Peyer's patch (tissue), 4 donors: ENCODE data around the gene FLT3. TPM values are rescaled to one million over a fixed set of nuclear protein-coding genes. Genes with fewer than 3 reads are reported as not detected.

Source experiments
- DNase-seq, 3 donors: peaks; one replicate each; pipeline ENCODE4 v3.0.0-alpha.2; 2017 to 2019
- H3K27ac ChIP-seq, 4 donors: fragments of 200-600 bp; sonication (generic); one replicate each; pipeline ENCODE4 v1.5.1; 2016 to 2019
- H3K27me3 ChIP-seq, 2 donors: fragments of 200-600 bp; sonication (generic); one replicate each; pipeline ENCODE4 v1.5.1; 2019
- H3K36me3 ChIP-seq, 3 donors: fragments of 200-600 bp; sonication (generic); one replicate each; pipeline ENCODE4 v1.5.1; 2016 to 2019
- H3K4me1 ChIP-seq, 4 donors: fragments of 200-600 bp; sonication (generic); one replicate each; pipeline ENCODE4 v1.5.1; 2016 to 2019
- H3K4me3 ChIP-seq, 4 donors: fragments of 200-600 bp; sonication (generic); 1 replicate in 3 of 4; 2 replicates in 1 of 4; pipeline ENCODE4 v1.5.1; 2016 to 2019; ENCODE audit warnings: mild to moderate bottlenecking in 1 of 4
- H3K9me3 ChIP-seq, 4 donors: fragments of 200-600 bp; sonication (generic); one replicate each; pipeline ENCODE4 v1.5.1; 2016 to 2019; ENCODE audit warnings: mild to moderate bottlenecking in 1 of 4
- POLR2A ChIP-seq, 2 donors: fragments of 450-650 bp; IDR thresholded peaks; one replicate each; pipeline ENCODE4 v1.5.1; 2017; ENCODE audit warnings: antibody characterized with exemption in 2 of 2, mild to moderate bottlenecking in 2 of 2, moderate library complexity in 2 of 2
- total RNA-seq, 4 donors: library from RNA; depleted of rRNA; stranded (reverse); fragments of >200 nt; gene quantifications; one replicate each; pipeline ENCODE4 v1.1.0, GENCODE V29; 2016
- TF ChIP-seq, protein P1 (sequence below), 6 experiments: fragments of 450-650 bp in 4 of 6; fragments of 200-600 bp in 2 of 6; sonication (generic) in 1 of 6; IDR thresholded peaks; one replicate each; pipeline ENCODE4 v1.5.1; 2017 to 2019; ENCODE audit warnings: antibody characterized with exemption in 6 of 6, mild to moderate bottlenecking in 3 of 6, moderate library complexity in 1 of 6

The FLT3 gene
- total RNA-seq, 4 donors from 2014 or later = 0.38 to 10.7 (median 0.67) TPM; not detected in 1

DNA sequence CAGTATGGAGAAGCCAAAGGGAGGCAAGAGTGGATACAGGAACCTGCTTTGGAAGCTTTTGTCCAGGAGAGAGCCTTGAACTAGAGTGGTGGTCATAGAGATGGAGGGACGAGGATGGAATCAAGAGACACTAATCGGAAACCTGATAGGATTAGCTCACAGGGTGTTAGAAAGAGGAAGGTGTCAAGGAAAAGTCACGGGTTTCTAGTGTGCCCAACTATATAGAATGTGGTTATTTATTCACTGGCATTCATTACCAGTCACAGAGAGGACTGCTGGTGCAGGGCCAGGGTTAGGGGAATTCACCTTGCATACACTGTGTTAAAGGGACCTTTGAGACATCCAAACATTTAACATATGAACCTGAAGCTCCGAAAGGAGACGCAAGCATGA lies 68.5 kb downstream of the FLT3 start:
- Histone ChIP-seq H3K4me3 (no peak overlapping the region), H3K27me3 (no peaks in the 10 kb centered on the region), H3K36me3 (no peaks in the 10 kb centered on the region), H3K4me1 (no peaks in the 10 kb centered on the region), H3K9me3 (no peaks in the 10 kb centered on the region), H3K27ac (peak overlapping the region in 1 of 4 donors; percentile 56)
- DNase-seq = no peak
- TF ChIP-seq, protein P1, sequence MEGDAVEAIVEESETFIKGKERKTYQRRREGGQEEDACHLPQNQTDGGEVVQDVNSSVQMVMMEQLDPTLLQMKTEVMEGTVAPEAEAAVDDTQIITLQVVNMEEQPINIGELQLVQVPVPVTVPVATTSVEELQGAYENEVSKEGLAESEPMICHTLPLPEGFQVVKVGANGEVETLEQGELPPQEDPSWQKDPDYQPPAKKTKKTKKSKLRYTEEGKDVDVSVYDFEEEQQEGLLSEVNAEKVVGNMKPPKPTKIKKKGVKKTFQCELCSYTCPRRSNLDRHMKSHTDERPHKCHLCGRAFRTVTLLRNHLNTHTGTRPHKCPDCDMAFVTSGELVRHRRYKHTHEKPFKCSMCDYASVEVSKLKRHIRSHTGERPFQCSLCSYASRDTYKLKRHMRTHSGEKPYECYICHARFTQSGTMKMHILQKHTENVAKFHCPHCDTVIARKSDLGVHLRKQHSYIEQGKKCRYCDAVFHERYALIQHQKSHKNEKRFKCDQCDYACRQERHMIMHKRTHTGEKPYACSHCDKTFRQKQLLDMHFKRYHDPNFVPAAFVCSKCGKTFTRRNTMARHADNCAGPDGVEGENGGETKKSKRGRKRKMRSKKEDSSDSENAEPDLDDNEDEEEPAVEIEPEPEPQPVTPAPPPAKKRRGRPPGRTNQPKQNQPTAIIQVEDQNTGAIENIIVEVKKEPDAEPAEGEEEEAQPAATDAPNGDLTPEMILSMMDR (IDR thresholded peaks at IDR 0.05) = no peak
- no peak for TF ChIP-seq POLR2A (IDR thresholded peaks at IDR 0.05)

DNA sequence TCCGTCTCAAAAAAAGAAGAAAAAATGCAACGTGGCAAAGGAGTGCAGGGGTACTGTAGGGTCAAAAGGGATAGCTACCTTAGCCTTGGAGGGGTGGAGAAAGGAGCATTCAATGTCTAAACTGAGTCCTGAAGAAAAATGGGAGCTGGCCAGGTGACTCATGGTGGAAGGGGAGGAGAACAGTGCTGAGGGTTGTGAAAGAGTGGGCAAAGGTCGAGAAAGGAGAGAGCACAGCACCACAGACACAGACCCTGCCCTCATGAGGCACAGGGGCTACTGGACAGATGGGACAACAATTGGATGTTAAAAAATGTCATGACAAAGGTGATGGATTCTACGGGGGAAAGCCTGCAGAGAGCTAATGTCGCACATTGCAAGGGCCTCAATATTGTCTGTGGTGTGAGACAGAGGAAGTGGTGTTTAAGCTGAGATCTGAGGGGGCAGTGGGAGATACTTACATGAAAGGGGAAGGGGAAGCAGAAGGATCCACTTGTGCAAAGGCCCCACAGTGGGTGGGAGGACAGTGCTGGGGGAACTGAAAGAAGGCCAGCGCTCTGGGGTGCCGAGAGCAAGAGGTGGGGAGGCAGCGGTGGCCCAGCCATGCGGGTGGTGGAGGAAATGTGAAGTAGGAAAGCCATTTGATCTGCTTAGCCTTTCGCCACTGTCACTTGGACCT lies 69.0 kb downstream of the FLT3 start:
- peak in 2 of 3 donors; percentile 64 to 66 for DNase-seq
- Histone ChIP-seq H3K27ac (peak overlapping the region in 1 of 4 donors; percentile 56), H3K4me3 (no peak overlapping the region), H3K9me3 (no peaks in the 10 kb centered on the region), H3K36me3 (no peaks in the 10 kb centered on the region), H3K4me1 (no peaks in the 10 kb centered on the region), H3K27me3 (no peaks in the 10 kb centered on the region)
- TF ChIP-seq, protein P1 (IDR thresholded peaks at IDR 0.05) = no peak
- TF ChIP-seq POLR2A (IDR thresholded peaks at IDR 0.05) = no peak

DNA sequence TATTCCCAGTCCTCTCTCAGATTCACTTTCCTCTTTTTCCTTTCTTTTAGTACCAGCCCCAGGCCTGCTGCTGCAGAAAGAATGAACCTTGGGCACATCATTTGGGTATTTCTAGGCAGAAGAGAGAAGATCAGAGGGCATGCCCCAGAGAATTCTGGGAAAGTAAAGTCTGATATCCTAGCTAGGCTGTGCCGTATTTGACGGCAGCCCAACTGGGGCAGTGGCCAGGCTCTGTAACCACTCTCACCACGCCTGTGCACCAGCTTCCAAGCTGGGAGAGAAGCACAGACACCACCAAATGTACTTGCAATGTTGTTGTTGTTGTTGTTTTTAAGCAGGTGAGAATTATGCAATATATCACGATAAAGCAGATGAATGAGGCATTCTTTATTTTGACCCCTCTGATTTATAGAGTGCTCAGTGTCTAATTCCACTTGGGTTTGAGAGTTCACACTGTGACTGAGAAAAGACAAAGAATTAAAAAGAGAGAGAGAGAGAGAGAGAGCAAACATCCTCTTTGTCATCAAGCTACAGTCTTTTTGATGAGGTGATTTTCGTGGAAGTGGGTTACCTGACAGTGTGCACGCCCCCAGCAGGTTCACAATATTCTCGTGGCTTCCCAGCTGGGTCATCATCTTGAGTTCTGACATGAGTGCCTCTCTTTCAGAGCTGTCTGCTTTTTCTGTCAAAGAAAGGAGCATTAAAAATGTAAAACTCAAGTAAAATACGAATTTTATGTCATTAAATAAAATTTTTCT lies 72.6 kb downstream of the FLT3 start:
- no peaks in the 10 kb centered on the region for H3K36me3 ChIP-seq
- no peaks in the 10 kb centered on the region for H3K27me3 ChIP-seq
- H3K4me3 ChIP-seq = no peak overlapping the region
- no peak overlapping the region for H3K27ac ChIP-seq
- no peaks in the 10 kb centered on the region for H3K9me3 ChIP-seq
- no peak for DNase-seq
- H3K4me1 ChIP-seq = no peaks in the 10 kb centered on the region
- TF ChIP-seq, protein P1 (IDR thresholded peaks at IDR 0.05) = no peak
- TF ChIP-seq POLR2A (IDR thresholded peaks at IDR 0.05) = no peak

DNA sequence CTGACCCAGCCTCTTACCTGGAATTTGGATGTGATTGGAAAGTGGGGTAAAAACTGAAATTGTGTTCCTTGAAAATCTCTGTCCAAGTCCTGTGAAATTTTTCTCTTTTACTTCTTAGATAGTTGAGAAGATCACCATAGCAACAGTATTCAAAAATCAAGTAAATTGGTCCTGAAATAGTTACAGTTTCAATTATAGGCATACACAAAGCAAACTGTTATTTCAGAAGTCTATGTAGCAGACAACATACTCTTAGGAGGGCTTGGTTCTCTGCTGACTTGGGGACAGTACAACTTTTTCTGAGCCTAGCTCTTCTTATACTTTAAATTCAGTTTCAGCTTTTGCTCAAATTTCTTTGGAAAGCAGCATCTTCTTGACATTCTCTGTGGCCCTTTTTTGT lies 73.3 kb downstream of the FLT3 start:
- TF ChIP-seq, protein P1 (IDR thresholded peaks at IDR 0.05) = no peak
- no peak for TF ChIP-seq POLR2A (IDR thresholded peaks at IDR 0.05)
- Histone ChIP-seq H3K4me1 (no peaks in the 10 kb centered on the region), H3K4me3 (no peak overlapping the region), H3K27me3 (no peaks in the 10 kb centered on the region), H3K36me3 (no peaks in the 10 kb centered on the region), H3K9me3 (no peaks in the 10 kb centered on the region), H3K27ac (no peak overlapping the region)
- no peak for DNase-seq

DNA sequence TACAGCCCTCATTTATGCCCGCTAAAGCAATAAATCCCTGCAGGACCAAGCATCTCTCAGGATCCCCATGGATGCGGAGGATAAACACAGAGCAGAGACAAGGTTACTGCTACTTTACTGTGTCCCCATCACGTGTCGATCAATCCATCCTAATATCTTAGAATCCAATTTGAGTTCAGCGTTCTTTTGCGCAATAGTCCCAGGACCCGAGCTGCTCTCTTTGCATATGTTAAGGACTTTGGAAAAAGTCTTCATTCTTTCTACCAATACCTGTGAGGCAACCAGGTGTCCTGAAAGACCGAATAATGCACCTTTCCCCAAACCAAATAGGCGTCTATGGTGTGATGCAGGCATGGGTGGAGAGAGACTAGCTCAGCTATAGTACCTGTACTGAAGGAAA lies 73.9 kb downstream of the FLT3 start:
- DNase-seq = no peak
- TF ChIP-seq, protein P1 (IDR thresholded peaks at IDR 0.05) = no peak
- no peak for TF ChIP-seq POLR2A (IDR thresholded peaks at IDR 0.05)
- H3K36me3 ChIP-seq = no peaks in the 10 kb centered on the region

More for the DNA sequence above, 73.9 kb downstream of the FLT3 start:
- Histone ChIP-seq H3K4me1 (no peaks in the 10 kb centered on the region), H3K4me3 (no peak overlapping the region), H3K27me3 (no peaks in the 10 kb centered on the region), H3K9me3 (no peaks in the 10 kb centered on the region), H3K27ac (no peak overlapping the region)
